Germinal center (tissue), 1 donor: Measurements from ENCODE around the gene TXNDC12.
"Not testable (repeated sequence)": the region's sequence is repeated elsewhere in the genome, so short reads cannot be mapped to it uniquely, and the experiment has no call there.

Experiments used
- DNase-seq: peaks from one replicate; pipeline ENCODE4 v3.0.0; 2012; ENCODE audit warnings: mixed read lengths, low spot score

Gene TXNDC12

DNA sequence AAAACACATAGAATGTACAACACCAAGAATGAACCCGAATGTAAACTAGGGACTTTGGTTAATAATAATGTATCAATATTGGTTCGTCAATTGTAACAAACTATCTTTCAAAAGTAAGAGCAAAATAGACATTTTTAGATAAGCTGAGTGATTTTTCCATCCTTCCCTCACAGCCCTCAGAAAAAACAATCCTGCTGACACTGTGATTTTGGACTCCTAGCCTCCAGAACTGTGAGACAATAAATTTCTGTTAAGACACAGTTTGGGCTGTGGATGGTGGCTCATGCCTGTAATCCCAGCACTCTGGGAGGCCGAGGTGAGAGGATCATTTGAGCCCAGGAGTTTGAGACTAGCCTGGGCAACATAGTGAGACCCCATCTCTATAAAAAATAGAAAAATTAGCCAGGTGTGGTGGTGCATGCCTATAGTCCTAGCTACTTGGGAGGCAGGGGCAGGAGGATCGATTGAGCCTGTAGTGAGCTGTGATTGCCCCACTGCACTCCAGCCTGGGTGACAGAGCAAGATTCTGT is 9.3 kb downstream of the TXNDC12 start:
- DNase-seq, result not testable (repeated sequence)

DNA sequence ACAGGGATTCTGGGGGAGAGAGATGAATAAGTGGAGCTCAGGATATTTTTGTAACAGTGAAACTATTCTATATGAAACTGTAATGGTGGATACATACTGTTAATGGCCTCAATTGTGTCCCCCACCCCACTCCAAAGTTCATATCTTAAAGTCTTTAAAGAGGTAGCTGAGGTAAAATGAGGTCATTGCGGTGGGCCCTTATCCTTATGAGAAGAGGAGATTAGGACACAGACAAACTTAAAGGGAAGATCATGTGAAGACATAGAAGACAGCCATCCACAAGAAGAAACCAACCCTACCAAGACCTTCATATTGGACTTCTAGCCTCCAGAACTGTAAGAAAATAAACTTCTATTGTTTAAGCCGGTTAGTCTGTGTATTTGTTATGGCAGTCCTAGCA is 9.8 kb downstream of the TXNDC12 start:
- no peak for DNase-seq

DNA sequence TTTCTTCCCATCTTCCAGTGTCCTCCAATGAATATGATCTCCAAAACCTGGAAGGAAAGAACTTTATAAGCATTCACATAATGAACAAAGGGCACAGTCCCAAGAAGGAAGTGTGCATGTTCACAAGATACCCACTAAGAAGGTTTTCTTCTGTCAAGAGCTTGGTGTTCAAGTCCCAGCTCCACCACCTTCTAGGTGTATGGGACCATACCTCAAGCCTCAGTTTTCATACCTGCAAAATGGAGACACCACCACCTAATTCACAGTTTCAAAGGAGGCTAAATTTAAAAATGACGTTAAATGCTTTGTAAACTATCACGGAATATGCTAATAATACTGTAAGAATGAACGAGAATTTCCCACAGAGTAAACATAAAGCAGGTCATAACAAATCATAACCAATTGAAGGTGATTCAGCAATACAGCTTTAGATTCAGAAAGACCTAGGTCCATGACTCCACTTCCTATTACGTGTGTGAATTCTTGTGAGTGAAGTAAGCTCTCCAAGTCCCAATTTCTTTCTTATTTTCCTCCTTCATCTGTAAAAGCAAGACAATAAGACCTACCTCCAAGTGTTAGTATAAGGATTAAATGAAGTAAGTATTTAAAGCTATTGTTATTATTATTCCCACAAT is 13.3 kb downstream of the TXNDC12 start:
- DNase-seq, result no peak

DNA sequence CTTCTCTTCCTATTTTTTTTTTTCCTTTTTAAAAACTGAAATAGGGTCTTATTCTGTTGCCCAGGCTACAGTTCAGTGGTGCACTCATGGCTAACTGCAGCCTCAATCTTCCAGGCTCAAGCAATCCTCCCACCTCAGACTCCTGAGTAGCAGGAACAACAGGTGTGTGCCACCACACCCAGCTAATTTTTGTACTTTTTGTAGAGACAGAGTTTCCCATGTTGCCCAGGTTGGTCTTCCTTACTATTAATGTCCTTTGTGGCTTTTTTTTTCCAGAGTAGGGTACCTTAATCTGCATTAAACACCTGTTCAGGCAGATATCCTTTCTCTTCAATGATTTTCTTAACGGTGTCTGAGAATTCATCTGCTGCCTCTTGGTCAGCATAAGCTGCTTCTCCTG is 17.1 kb downstream of the TXNDC12 start:
- no peak for DNase-seq

DNA sequence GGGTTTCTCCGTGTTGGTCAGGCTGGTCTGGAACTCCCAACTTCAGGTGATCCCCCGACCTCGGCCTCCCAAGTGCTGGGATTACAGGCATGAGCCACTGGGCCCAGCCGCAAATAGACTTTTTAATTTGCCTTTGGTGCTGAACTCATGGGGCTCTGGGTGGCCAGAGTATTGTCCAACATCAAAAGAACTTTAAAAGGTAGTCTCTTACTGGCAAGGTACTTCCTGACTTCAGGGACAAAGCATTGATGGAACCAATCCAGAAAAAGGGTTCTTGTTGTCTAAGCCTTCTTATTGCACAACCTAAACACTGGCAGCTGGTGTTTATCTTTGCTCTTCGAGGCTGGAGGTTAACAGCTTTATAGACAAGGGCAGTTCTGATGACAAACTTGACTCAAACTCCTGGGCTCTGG is 17.6 kb downstream of the TXNDC12 start:
- DNase-seq, result no peak

DNA sequence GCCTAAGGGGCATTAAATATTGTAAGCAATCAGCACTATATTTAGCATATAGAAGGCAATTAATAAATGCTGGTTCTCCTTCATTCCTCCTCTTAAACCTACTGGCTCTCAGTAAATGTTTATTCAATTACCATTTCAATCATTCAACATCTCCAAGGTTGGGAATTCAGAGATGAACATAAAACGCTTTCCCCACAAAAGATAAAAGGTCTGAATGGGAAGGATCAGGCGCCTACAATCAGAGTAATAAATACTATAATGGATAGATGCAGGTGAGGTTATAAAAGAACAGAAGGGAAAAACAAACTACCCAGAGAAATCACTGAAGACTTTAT is 21.0 kb downstream of the TXNDC12 start:
- DNase-seq, result no peak

DNA sequence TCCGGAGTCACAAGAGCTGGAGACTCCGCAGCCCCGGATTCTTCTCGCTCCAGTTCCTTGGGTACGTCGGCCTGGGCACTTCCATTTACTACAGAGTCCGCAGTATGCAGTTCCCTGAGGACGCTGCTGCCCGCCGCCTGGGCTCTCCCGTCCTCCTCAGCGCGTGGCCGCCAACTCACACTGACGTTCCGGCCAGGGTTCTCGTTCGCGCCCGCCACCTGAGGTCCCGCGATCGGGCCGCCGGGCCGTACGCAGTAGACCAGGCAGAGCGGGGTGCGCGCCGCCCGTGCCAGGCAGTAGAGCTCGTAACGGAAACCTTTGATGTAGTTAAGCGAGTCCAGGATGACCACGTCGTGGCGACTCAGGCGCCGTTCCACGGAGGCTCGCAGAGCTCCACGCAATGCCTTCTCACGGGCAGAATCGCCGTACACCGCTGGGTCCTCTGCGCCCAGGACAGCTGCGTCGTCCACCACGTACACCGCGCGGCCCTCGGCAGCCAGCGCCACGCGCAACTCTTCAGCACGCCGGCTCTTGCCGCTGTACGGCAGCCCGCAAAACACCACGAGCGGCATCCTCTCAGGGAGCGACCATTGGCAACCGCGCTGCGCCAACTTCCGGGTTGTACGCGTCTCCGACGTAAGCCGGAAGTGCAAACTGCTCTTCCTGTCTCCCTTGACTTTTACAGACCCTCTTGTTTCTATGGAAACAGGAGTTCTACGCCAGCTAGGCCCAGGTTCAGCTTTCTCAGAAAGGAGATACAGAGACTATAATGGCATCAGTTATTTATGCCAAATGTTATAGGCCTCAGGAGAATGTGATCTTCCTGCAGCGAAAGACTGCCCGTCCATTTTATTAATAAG is 21.6 kb downstream of the TXNDC12 start, which contains the start of gene KTI12:
Gene KTI12 (minus strand): TSS at position 621 of the 860 bp plus-strand sequence. CDS start 49 bp downstream, at position 572.
- peak; percentile 89 for DNase-seq

DNA sequence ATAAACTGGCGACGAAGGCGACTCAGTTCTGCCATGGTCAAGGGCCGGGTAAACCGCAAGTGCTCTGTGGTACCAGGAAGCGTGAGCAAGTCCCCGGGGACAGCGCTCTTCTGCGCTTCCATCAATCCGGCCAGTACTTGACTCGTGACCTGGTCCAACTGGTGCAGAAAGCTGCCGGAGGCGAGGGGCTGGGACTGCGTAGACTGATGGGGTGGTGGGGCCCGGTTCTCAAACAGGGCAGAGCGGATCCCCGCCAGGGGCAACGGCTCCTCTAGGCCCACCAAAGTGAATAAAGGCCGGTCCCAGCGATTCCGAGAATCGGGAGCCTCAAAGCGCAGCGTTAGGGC is 22.2 kb downstream of the TXNDC12 start:
- DNase-seq, result peak; percentile 25

DNA sequence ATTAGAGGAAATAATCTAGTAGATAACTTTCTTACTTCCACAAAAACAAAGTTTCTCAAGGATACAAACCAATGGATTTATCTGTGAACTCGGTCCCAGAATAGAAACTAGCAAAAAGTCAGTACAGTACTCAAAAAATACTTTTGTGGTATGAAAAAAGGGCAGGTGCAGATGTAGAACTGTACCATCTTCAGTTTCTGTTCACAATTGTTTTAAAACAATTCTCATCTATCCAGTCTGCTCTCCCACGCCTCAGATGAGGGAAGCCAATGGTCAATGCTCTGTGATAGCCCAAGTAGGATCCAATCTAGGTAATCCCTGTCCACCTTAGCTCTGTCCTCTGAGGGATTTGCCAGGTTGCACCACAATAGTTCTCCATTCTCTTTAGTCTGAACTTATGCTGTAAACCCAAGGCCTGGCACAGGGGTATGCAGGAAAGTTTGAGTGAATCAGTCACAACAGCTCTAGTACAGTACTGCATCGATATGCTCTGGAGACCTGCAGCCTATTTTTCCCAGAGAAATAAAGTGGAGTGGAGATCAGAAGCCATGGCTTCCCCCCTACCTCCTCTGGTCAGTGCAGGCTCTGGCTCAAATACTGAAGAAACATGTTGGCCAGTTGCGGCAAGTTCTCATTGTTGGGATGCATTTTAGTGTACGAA is 22.7 kb downstream of the TXNDC12 start:
- DNase-seq, result no peak

DNA sequence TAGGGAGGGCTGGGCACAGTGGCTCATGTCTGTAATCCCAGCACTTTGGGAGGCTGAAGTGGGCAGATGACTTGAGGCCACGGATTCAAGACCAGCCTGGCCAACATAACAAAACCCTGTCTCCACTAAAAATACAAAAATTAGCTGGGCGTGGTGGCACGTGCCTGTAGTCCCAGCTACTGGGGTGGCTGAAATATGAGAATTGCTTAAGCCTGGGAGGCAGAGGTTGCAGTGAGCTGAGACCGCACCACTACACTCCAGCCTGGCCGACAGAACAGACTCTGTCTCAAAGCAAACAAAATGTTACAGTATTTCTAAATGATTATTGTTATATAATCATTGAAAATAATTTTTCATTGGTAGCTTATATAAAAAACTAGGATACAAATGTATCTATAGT is 26.2 kb downstream of the TXNDC12 start:
- DNase-seq, result not testable (repeated sequence)

DNA sequence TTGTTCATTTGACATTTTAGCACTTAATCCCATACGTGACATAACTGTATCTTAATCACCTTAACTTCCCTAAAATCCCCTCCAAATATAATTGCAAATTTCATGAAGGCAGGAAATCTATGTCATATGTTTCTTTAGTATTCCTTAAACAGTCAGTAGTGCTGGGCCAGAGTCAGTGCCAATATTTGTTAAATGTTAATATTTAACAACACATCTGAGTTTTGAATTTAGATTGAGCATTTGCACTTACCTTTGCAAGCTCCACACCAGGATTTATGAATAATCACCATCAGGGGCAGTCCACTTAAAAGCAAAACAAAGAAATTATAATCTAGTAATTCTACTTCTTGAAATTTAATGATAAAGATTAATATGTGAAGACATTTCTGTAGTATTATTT is 26.7 kb downstream of the TXNDC12 start:
- DNase-seq, result no peak

DNA sequence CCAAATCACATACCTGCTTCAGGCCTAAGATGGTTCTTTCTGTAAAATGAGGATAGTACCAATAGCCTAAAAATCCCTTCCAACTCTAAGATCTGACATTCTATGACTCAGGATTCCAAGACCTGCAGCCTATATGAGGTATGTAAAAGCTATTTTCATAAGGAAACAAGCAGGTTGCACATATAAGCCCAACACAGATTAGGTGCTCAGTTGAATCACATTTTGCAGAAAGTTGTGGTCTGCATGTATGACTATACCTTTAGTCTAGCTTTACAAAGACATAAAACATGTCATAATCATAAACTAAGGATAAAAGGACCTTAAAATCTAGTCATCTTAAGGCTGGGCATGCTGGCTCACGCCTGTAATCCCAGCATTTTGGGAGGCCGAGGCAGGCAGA is 28.7 kb downstream of the TXNDC12 start:
- DNase-seq, result no peak

DNA sequence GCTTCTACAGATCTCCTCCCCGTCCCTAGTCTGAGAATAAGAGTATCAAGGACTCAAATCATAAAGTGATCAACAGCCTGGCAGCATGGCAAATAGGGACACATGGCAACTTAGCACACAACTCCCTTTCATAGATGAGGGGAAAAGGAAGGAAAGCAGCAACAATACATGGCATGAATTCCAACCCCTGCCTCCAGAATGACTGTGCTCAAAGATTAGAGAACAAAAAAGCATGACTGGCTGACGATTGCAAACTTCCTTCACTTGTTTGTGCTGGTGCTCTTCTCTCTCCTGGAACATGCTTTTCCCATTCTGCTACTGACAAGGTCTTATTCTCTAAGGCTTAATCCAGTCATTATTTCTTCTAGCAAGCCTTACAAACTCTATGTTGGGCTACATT is 32.9 kb downstream of the TXNDC12 start:
- DNase-seq, result no peak

DNA sequence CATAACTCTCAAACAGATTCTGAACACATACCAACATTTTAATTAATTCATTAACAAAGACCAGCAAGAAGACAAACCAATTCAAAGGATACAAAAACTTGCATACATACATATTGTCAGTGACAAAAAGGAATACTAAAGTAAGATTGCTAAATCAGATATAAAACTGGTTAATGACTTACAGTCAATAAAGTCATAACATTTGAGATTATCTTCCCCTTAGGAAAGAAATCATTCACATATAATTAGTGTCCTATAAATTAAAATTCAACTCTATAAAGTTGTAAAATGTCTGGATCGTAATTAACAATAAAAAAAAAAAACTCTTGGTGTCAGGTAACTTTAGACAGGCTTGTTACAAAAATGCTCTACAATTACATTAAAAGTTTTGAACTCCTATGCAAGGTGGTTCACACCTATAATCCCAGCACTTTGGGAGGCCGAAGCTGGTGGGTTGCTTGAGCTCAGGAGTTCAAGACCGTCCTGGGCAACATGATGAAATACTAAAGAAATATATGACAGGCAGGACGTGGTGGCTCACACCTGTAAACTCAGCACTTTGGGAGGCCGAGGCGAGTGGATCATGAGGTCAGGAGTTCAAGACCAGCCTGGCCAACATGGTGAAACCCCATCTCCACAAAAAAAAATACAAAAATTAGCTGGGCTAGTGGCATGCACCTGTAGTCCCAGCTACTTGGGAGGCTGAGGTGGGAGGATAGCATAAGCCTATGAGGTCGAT is 46.8 kb downstream of the TXNDC12 start:
- DNase-seq, result no peak

DNA sequence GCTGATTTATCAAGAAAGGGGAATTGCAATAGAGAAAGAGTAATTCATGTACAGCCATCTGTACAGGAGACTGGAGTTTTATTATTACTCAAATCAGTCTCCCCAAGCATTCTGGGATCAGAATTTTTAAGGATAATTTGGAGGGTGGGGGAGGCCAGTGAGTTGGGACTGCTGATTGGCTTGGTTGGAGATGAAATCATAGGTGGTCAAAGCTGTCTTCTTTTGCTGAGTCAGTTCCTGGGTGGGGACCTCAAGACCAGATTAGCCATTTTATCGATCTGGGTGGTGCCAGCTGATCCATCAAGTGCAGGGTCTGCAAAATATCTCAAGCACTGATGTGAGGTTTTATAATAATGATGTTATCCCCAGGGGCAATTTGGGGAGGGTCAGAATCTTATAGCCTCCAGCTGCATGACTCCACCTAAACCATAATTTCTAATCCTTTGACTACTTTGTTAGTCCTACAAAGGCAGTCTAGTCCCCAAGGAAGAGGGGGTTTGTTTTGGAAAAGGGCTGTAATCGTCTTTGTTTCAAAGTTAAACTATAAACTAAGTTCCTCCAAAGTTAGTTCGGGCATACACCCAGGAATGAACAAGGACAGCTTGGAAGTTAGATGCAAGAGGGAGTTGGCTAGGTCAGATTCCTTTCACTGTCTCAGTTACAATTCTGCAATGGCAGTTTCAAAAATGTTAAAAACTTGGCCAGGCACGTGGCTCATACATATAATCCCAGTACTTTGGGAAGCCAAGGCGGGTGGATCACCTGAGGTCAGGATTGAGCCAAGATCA is 47.6 kb downstream of the TXNDC12 start:
- DNase-seq, result no peak

DNA sequence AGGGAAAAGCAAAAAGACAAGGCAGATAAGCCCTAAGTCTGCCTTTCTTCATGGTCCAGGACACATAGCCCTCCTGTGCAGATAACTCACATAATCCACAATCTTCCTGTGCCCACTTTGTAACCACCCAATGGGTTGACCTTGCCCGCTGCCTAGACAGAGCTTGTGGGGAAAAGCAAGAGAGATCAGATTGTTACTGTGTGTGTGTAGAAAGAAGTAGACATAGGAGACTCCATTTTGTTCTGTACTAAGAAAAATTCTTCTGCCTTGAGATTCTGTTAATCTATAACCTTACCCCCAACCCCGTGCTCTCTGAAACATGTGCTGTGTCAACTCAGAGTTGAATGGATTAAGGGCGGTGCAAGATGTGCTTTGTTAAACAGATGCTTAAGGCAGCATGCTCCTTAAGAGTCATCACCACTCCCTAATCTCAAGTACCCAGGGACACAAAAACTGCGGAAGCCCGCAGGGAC is 48.9 kb downstream of the TXNDC12 start:
- not testable (repeated sequence) for DNase-seq

DNA sequence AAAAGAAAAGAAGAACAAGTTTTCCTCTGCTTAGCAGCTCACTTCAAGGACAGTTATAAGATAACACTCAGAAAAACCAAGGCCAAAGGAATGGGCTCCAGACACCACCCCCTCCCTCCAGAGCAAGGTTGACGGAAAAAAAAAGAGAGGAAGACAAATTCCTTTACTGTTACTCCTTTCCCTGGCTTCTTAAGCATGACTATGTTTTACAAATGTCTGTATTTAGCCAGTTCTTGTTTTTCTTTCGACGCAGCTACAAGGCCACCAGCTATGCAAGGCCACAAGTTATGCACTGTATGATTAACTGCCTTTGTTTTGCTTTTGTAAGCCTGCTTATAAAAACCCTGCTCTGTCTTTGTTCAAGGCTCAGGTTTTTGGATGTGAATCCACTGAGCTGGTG is 49.4 kb downstream of the TXNDC12 start:
- DNase-seq, result not testable (repeated sequence)

DNA sequence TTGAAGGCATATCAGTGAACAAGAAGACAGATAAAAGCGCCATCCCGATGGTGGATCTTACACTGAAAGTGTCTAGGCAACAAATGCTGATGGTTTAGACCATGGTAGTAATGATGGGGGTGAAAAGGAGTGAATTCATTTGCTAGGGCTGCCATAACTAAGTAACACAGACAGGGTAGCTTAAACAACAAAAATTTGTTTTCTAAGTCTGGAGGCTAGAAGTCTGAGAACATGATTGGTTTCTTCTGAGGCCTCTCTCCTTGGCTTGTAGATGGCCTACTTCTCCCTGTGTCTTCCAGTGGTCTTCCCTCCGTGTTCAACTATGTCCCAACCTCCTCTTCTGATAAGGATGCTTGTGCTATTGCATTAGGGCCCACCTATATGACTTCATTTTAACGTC is 51.1 kb downstream of the TXNDC12 start:
- DNase-seq, result no peak

DNA sequence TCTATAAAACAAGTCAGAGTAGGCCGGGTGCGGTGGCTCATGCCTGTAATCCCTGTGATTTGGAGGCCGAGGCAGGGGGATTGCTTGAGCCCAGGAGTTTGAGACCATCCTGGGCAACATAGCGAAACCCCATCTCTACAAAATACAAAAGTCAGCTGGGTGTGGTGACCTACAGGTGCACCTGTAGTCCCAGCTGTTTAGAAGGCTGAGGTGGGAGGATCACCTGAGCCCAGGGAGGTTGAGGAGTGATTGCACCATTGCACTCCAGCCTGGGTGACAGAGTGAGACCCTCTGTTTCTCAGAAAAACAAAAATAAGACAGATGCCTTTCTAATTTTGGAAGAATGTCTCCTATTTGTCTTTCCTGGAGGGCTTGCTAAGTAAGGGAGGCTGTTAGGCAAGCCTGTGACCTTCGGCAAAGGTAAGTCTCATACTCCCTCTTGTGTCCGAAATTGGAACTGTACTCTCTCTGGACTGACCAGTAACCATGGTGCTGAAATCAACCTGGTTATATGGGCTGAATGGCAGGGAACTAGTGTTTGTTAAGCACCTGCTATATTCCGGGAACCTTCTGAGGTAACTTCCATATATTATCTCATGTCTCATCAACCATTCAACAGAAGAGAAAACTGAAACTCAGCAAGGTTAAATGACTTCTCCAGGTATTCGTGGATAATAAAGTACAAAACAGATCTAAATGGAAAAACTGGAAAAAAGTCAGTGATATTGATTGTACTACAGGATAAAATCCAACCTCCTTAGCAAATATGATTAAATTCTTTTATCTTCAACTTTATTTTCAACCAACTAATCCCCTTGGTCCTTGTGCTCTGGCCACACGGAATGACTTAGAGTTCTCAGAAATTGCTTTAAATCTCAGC is 52.7 kb downstream of the TXNDC12 start:
- DNase-seq, result peak; percentile 84

DNA sequence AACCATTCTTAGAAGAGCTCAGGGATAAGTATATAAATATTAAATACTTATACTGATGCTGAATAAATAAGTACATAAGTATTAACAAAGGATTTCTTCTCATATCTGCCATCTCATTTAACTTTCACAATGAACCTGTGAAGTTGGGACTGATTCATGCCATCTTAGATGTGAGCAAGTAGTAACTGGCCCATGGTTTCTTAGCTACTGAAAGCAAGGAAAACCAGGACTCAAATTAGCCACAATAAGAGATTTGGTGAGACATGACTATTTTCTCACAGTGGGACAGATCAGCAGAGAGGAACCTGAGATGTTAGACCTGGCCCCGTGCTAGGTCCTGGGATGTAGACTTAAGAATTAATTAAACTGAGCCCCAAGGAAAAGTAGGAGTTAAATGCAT is 56.3 kb downstream of the TXNDC12 start:
- DNase-seq, result no peak
